RCC 7860 (cell line): ENCODE data around the gene GCKR.
"Not testable (repeated sequence)": the region's sequence is repeated elsewhere in the genome, so short reads cannot be mapped to it uniquely, and the experiment has no call there.

Experiments
- DNase-seq: peaks from one replicate; pipeline ENCODE4 v3.0.0-alpha.2; 2015; ENCODE audit warnings: low spot score
- FAIRE-seq: peaks from 2 replicates; lab custom pipeline; 2012; peaks lifted over from hg19 to GRCh38; lab: Jason Lieb, UNC

The GCKR gene

DNA sequence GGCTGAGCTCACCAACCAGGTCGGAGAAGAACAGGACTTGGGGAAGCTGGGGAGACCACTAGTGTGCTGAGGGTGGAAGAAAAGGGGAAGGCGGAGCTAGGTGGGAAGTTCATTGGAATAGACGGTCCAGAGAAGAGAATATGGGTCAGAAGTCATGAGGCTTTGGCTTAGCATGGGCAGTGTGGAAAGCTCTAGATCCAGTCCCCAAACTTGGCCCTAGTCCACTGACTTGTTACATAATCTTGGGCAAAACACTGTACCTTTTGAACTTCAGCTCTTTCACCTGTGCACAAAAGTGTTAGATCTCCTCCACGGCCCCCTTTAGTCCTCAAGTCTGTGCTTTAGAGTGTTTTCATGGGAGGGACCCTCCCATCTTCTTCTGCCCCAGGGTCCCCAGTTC, 10.7 kb downstream of the GCKR start:
- FAIRE-seq: no peak
- no peak for DNase-seq

DNA sequence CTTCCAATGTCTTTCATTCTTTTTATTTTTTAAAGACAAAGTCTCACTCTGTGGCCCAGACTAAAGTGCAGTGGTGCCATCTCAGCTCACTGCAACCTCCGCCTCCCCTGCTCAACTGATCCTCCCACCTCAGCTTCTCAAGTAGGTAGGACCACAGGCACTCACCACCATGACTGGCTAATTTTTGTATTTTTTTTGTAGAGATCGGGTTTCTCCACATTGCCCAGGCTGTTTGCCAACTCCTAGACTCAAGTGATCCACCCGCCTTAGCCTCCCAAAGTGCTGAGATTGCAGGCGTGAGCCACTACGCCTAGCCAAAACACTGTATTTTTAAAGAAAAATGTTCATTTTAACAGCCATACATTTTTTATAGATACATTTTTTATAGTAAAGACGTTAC, 12.7 kb downstream of the GCKR start:
- DNase-seq (no peak), FAIRE-seq (no peak)

DNA sequence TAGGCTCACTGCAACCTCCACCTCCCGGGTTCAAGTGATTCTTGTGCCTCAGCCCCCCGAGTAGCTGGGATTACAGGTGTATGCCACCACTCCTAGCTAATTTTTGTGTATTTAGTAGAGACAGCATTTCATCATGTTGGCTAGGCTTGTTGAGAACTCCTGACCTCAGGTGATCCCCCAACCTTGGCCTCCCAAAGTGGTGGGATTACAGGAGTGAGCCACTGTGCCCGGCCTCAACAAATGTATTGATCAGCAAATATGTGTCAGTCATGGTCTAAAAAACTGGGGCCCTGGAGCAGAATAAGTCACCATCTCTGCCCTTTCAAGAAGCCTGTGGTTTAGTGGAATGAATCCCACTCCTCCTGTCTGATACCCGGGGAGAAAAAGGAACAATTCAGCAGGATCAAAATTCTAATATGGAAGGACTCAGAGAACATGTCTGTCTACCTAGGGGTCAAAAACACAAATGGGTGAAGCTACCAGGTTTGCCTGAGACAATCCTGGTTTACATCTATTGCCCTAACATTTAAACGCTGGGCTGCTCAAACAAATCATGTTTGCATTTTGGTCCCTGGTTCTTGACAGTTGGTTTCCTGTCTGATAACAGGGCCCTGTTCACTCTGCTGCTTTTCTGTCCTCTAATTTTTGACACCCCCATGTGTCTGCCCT, 21.6 kb downstream of the GCKR start:
- FAIRE-seq: no peak
- DNase-seq: no peak

DNA sequence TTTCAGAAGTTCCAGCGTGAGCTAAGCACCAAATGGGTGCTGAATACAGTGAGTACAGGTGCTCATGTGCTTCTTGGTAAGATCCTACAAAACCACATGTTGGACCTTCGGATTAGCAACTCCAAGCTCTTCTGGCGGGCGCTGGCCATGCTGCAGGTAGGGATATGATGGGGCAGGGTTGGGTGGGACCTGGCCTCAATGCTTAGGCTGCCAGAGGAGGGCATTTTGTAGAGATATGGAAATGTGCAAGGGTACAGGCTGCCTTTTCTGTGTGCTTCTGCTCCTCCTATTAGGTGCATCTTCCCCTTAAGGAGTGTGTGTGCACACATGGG, 22.1 kb downstream of the GCKR start:
- FAIRE-seq: no peak

DNA sequence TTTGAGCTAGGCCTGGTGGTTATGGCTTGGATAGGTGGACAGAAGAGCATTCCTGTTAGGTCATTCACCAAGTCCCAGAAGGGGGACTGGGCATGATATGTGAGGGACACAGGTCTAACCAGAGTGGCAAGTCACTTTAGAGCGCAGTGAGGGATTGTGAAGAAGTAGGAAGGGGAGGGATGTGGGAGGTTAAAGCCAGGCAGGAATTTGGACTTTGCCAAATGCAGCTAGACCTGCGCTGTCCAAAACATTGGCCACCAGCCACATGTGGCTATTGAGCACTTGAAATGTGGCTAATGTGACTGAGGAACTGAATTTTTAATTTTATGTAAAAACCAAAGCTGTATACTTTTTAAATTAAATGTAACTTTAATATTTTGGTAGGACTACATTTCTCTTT, 23.7 kb downstream of the GCKR start:
- no peak for FAIRE-seq

More for the DNA sequence above, 22.1 kb downstream of the GCKR start:
- no peak for DNase-seq

DNA sequence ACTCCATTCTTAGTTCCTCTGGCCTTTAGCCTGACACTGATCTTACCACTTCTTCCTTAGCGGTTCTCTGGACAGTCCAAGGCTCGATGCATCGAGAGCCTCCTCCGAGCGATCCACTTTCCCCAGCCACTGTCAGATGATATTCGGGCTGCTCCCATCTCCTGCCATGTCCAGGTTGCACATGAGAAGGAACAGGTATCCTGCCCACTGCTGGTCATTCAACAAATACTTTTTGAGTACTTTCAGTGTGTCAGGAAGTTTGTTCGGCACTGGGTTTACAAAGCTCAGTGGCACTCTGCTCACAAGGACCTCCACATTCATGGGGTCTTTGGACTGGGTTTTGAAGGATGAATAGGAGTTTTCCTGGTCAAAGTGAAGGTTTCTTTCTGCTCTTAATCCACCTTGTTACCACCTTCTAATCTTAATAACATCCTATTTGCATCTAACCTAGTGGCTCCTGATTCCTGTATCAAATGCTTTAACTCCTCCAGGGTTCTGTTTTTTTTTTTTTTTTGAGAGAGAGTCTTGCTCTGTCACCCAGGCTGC, 25.8 kb downstream of the GCKR start:
- FAIRE-seq: no peak
- DNase-seq: no peak

More for the DNA sequence above, 23.7 kb downstream of the GCKR start:
- no peak for DNase-seq

DNA sequence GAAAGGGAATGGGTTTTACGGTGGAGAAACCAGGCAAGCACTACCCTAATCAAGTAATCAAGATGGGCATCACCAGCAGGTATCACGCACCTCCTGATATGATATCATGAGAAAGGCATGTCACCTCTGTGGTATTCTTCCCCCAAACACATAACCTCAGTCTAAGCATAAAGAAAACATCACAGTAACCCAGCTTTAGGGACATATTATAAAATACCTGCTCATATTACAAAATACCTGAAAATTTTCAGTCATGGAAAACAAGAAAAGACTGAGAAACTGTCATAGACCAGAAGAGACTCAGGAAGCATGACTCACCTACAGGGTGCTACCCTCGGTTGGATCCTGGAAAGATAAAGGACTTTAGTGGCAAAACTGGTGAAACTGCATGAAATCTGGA, 30.5 kb downstream of the GCKR start:
- peak; percentile 46 for FAIRE-seq
- peak; percentile 31 for DNase-seq

DNA sequence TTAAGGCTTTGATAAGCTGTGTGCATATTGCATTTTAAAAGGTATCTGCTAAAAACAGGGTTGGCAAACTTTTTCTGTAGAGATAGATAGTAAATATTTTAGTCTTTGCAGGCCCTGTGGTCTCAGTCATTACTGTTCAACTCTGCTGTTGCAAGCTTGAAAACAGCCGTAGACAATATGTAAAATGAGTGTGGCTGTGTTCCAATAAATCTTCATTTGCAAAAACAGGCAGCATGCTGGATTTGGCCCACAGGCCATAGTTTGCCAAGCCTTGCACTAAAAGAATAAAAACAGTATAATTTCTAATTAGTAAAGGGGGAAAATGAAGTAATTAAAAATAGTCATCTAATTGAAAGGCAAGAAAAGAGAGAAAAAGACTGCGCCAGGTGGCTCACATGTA, 35.3 kb downstream of the GCKR start:
- FAIRE-seq (no peak), DNase-seq (no peak)

DNA sequence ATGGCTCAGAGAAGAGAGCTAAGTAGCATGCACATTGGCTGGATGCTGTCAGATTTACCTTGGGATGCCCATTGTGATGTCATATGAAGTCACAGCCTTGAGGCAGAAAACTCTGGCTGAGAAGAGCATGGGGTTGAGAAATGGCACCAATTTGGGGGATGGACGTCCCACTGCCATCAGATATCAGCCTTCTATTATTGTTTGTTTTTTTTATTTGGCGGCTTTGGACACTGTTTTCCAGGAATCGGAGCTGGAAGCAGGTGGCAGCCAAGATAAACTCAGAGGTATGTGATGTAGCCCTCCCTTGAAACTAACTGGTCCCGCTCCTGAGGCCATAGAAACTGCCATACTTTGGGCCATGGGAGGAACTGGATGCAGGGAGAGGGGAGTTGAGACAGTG, 40.6 kb downstream of the GCKR start:
- FAIRE-seq: no peak

DNA sequence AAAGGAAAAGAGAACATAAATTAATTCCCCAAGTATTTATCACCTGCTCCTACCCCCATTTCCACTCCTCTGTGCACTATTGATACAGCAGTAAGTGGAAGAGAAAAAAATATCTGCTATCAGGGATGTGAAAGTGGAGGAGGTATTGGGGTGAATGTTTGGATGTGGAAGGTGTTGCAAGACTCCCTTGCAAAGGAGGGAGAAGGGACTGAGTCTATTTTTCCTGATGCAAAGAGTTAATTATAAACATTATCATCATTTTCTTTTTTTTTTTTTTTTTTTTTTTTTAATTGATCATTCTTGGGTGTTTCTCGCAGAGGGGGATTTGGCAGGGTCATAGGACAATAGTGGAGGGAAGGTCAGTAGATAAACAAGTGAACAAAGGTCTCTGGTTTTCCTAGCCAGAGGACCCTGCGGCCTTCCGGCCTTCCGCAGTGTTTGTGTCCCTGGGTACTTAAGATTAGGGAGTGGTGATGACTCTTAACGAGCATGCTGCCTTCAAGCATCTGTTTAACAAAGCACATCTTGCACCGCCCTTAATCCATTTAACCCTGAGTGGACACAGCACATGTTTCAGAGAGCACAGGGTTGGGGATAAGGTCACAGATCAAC, 42.3 kb downstream of the GCKR start:
- not testable (repeated sequence) for FAIRE-seq, DNase-seq

More for the DNA sequence above, 40.6 kb downstream of the GCKR start:
- no peak for DNase-seq

DNA sequence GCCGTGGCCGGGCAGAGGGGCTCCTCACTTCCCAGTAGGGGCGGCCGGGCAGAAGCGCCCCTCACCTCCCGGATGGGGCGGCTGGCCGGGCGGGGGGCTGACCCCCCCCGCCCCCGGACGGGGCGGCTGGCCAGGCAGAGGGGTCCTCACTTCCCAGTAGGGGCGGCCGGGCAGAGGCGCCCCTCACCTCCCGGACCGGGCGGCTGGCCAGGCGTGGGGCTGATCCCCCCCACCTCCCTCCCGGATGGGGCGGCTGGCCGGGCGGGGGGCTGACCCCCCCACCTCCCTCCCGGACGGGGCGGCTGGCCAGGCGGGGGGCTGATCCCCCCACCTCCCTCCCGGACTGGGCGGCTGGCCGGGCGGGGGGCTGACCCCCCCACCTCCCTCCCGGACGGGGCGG, 43.0 kb downstream of the GCKR start:
- DNase-seq, FAIRE-seq: not testable (repeated sequence)

DNA sequence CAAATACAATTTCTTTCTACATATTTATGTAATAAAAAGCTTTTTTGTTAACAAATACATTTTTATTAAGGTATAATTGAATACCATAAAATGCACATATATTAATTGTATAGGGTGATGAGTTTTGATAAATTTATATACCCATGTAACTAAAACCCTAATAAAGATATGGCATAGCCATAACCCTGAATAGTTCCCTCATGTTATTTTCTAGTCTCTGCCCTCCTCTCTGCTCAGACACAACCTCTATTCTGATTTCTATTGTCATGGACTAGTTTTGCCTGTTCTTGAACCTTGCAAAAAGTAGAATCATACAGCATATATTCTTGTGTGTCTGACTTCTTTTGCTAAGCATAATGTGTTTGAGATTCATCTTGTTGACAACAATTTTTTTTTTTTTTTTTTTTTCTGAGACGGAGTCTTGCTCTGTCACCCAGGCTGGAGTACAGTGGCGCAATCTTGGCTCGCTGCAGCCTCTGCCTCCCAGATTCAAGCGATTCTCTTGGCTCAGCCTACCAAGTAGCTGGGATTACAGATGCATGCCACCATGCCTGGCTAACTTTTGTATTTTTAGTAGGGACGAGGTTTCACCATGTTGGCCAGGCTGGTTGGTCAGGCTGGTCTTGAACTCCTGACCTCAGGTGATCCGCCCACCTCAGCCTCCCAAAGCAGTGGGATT, 47.6 kb downstream of the GCKR start:
- DNase-seq (no peak), FAIRE-seq (no peak)

DNA sequence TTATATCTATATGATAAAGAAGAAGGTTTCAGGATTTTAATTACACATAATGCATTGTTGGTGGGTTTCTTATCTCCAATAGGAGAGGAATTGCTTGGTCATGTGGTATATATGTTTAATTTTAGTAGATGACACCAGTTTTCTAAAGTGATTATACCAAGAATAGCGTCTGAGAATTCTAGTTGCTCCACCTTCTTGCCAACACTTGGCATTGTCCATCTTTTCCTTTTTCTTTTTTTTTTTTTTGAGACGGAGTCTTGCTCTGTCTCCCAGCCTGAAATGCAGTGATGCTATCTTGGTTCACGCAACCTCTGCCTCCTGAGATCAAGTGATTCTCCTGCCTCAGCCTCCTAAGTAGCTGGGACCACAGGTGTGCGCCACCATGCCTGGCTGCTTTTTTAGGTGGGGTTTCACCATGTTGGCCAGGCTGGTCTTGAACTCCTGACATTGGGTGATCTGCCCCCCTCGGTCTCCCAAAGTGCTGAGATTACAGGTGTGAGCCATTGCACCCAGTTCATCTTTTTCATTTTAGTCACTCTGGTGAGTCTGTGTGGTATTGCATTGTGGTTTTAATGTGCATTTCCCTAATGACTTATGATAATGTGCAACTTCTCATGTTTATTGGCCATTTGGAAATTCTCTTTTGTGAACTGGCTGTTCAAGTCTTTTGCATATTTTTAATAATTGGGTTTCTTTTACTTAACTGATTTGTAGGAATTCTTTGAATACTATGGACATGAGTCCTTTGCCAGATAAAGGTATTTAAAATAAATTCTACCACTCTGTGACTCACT, 48.9 kb downstream of the GCKR start:
- no peak for FAIRE-seq
- peak; percentile 47 for DNase-seq

DNA sequence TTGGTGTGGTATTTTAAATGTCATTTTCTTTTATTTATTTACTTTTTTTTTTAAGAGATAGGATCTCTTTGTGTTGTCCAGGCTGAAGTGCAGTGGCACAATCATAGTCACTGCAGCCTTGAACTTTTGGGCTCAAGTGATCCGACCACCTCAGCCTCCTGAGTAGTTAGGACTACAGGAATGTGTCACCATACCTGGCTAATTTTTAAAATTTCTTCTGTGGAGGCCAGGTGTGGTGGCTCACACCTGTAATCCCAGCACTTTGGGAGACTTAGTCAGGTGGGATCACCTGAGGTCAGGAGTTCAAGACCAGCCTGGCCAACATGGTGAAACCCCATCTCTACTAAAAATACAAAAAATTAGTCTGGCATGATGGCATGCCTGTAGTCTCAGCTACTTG, 52.7 kb downstream of the GCKR start:
- FAIRE-seq: no peak
- DNase-seq: no peak

DNA sequence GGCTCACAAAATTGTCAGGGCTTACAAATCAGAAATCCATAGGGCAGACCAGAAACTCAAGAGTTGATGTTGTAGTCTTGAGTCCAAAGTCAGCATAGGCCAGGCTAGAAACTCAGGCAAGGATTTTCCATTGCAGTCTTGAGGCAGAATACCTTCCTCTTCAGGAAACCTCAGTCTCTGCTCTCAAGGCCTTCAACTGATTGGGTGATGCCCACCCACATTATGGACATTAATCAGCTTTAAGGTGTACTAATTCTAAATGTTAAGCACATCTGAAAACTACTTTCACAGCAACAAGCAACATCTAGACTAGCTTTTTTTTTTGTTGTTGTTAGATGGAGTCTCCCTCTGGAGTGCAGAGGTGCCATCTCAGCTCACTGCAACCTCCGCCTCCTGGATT, 54.9 kb downstream of the GCKR start:
- DNase-seq (no peak), FAIRE-seq (no peak)

DNA sequence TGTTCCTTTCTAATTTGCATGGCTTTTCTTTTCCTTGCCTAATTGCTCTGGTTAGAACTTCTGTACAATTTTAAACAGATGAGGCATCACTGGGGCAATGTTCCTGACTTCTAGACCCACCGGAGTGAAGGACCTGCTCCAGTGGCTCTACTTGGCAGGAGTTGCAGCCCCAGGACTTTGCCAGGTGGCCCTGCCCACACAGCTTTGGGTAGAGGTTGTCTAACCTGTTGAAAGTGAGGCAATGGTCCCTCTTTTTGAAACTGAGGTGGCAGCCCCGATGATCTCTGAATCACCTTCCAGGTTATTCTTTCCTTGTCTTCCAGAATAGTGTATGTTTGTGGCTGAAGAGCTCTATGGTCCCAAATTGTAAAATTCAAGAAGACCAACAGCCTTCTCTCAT, 56.3 kb downstream of the GCKR start:
- DNase-seq (no peak), FAIRE-seq (no peak)

DNA sequence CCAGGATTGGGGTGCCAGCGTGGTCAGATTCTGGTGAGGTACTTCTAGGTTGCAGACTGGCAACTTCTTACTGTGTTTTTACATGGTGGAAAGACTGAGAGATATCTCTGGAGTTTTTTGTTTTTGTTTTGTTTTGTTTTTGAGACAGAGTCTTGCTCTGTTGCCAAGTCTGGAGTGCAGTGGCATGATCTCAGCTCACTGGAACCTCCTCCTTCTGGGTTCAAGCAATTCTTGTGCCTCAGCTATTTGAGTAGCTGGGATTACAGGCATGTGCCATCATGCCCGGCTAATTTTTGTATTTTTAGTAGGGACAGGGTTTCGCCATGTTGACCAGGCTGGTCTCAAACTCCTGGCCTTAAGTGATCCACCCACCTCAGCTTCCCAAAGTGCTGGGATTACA, 57.8 kb downstream of the GCKR start:
- DNase-seq, FAIRE-seq: not testable (repeated sequence)

DNA sequence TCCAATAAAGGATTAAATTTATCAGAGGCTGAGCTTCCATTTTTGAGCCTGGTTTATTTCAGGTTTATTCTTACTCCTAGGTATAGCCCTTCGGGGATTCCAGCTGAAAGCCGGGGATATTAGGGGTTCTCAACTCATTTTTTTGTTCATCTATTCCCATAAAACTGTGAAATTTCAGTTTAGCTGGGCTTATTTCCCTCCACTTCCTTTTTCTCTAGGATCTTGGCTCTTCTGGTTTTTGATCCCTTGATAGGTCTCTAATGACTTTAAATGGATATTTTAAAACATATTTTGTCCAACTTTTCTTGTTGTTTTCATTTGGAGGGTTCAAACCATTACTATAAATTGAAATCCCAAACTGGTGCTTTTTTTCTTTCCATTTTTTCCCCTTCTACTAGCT, 62.6 kb downstream of the GCKR start:
- no peak for DNase-seq
- FAIRE-seq: no peak

DNA sequence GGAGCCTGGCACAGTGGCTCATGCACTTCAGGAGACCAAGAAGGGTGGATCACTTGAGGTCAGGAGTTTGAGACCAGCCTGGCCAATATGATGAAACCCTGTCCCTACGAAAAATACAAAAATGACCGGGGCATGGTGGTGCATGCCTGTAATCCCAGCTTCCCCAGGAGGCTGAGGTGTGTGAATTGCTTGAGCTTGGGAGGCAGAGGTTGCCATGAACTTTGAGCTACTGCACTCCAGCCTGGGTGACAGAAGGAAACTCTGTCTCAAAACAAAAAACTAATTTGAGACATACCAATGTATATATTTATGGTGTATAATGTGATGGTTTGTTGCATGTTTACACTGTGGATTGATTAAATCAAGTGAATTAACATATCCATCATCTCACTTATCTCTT, 64.4 kb downstream of the GCKR start:
- FAIRE-seq (no peak), DNase-seq (no peak)

DNA sequence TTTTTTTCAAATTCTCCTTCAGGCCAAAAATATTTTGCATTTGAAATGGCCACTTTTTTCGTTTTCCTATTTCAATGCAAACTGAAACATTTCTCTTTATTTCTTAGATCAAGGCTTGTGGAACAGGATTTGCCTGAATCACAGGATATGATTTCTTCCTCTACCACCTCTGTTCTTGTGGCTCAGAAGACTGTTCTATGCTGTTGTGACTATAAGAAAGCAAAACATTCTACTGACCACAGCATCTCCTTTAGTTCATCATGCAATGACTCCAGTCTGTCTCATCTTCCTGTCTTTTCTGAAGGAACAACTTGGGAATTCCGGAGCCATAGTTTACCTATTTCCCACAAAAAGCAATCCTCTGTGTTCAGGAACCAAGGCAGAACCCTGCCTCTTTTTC, 70.0 kb downstream of the GCKR start:
- FAIRE-seq (peak; percentile 77), DNase-seq (peak; percentile 90)

DNA sequence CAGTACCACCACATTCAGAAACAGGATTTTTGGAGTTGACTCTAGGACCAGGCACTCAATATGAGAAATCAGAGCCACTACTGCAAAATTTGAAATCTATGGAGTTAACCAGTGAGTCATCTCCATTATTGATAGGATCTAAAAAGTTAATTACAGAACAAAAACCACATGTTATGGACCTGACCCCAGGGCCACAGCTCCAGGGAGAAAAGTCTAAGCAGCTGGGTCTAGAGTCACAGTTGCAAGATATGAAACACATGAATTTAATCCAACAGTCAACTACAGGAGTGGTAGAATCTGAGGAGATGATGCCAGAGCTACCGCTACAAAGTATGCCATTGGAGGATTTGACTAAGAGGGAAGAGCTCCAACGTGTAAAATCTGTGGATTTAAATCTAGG, 72.8 kb downstream of the GCKR start:
- DNase-seq (no peak), FAIRE-seq (no peak)
